ENCODE data around the gene DMTF1.
A peak's percentile ranks its signal among the peaks of the same experiment; 100 is the strongest.

The DMTF1 gene

GRCh38 chr7:87188930-87189329 is 36.7 kb downstream of the DMTF1 start:
- Histone ChIP-seq H3K79me2 (ENCODE audit: insufficient read depth, low read length) (no peaks in the 10 kb centered on the region), H3K9me2 (replicated peaks; ENCODE audit: insufficient read depth, low read length) (no peaks in the 10 kb centered on the region), H3K9me3 (ENCODE audit: insufficient read depth, low read length) (no peaks in the 10 kb centered on the region), H3F3A (ENCODE audit: insufficient read depth) (peaks cover 100% of the 10 kb centered on the region), H3K9ac (ENCODE audit: low read length) (no peak overlapping the region), H3K4me3 (ENCODE audit: insufficient read depth, low read length, poor library complexity, severe bottlenecking) (no peak overlapping the region), H3K36me3 (ENCODE audit: low read length) (peaks cover 98% of the 10 kb centered on the region), H3K27me3 (ENCODE audit: low read length) (no peaks in the 10 kb centered on the region), H3K27ac (ENCODE audit: low read depth, low read length) (no peak overlapping the region), H4K20me1 (ENCODE audit: low read depth, low read length) (peaks cover 7% of the 10 kb centered on the region; the same call in 1 of the 2 replicates), H2AFZ (ENCODE audit: low read depth, low read length, severe bottlenecking) (no peak overlapping the region), H3K4me2 (ENCODE audit: low read depth, low read length, poor library complexity, severe bottlenecking) (no peak overlapping the region)
- TF ChIP-seq CTCF (IDR thresholded peaks at IDR 0.05; ENCODE audit: insufficient read depth, low read length, poor library complexity, severe bottlenecking) (no peak), EZH2phosphoT487 (conservative IDR thresholded peaks at IDR 0.05; ENCODE audit: low read length) (no peak)

- H3K36me3 ChIP-seq (ENCODE audit: low read length), result peaks cover 98% of the 10 kb centered on the region
- peak overlapping the region; percentile 1; the same call in 1 of the 2 replicates for H3K27ac ChIP-seq (ENCODE audit: low read depth, low read length)
- no peak overlapping the region for H2AFZ ChIP-seq (ENCODE audit: low read depth, low read length, severe bottlenecking)
- H3K4me3 ChIP-seq (ENCODE audit: insufficient read depth, low read length, poor library complexity, severe bottlenecking), result no peak overlapping the region
- H3K4me2 ChIP-seq (ENCODE audit: low read depth, low read length, poor library complexity, severe bottlenecking), result no peak overlapping the region
- H3K79me2 ChIP-seq (ENCODE audit: insufficient read depth, low read length), result no peaks in the 10 kb centered on the region
- H3K9me3 ChIP-seq (ENCODE audit: insufficient read depth, low read length), result no peaks in the 10 kb centered on the region
- H4K20me1 ChIP-seq (ENCODE audit: low read depth, low read length), result peaks cover 24% of the 10 kb centered on the region
- no peak overlapping the region for H3K9ac ChIP-seq (ENCODE audit: low read length)
- H3K27me3 ChIP-seq (ENCODE audit: low read length), result no peaks in the 10 kb centered on the region
- TF ChIP-seq CTCF (IDR thresholded peaks at IDR 0.05; ENCODE audit: insufficient read depth, low read length, poor library complexity, severe bottlenecking) (no peak), EZH2phosphoT487 (conservative IDR thresholded peaks at IDR 0.05; ENCODE audit: low read length) (no peak)
- H3K9me2 ChIP-seq (replicated peaks; ENCODE audit: insufficient read depth, low read length), result no peaks in the 10 kb centered on the region
- H3F3A ChIP-seq (ENCODE audit: insufficient read depth), result peaks cover 100% of the 10 kb centered on the region
Measured at GRCh38 chr7:87190783-87191182, 38.5 kb downstream of the DMTF1 start.

DNA sequence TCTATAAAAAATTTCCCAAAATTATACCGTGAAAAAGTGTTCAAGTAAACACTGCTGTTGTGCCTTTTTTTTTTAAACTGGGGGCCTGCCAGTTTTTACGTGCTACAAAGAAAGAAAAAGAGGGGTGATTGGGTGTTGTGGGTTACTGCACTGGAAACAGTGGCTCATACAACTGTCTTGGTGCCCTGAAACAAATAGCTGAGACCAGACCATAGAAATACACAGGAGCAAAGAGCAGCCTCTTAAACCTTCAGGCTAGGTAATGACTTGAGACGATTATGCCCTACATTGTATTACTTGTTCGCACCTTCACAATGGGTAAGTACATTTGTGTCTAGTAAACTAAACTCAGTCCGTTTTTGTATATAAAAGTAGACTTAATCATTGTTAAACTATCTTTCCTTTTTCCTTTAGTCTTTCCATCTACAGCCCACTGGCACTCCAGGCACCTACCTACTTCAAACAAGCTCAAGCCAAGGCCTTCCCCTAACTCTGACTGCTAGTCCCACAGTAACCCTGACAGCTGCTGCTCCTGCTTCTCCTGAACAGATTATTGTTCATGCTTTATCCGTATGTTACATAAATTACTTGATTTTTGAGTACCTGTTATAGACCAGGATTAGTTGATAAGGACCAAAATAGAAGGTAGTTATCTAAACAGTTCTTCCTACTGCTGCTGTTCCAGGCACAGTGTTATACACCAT is 40.7 kb downstream of the DMTF1 start:
- Histone ChIP-seq H3K36me3 (ENCODE audit: low read length) (peaks cover 98% of the 10 kb centered on the region), H3K79me2 (ENCODE audit: insufficient read depth, low read length) (peaks cover 11% of the 10 kb centered on the region), H3K9me2 (replicated peaks; ENCODE audit: insufficient read depth, low read length) (no peaks in the 10 kb centered on the region), H3K27me3 (ENCODE audit: low read length) (no peaks in the 10 kb centered on the region), H3K9me3 (ENCODE audit: insufficient read depth, low read length) (no peaks in the 10 kb centered on the region), H3K4me3 (ENCODE audit: insufficient read depth, low read length, poor library complexity, severe bottlenecking) (no peak overlapping the region), H4K20me1 (ENCODE audit: low read depth, low read length) (peaks cover 37% of the 10 kb centered on the region), H3F3A (ENCODE audit: insufficient read depth) (peaks cover 100% of the 10 kb centered on the region), H3K4me2 (ENCODE audit: low read depth, low read length, poor library complexity, severe bottlenecking) (no peak overlapping the region), H2AFZ (ENCODE audit: low read depth, low read length, severe bottlenecking) (no peak overlapping the region), H3K27ac (ENCODE audit: low read depth, low read length) (peak overlapping the region; percentile 36; the same call in 1 of the 2 replicates), H3K9ac (ENCODE audit: low read length) (no peak overlapping the region)
- TF ChIP-seq EZH2phosphoT487 (conservative IDR thresholded peaks at IDR 0.05; ENCODE audit: low read length), result no peak
- TF ChIP-seq CTCF (IDR thresholded peaks at IDR 0.05; ENCODE audit: insufficient read depth, low read length, poor library complexity, severe bottlenecking), result no peak

Data from SU-DHL-6 (cell line).